HG03064 (cell line): ENCODE measurements around the gene LRRC10B.

Source experiments
- ATAC-seq: cut with Tn5 transposase; IDR thresholded peaks from one replicate; pipeline ENCODE4 v1.9.1; 2021; ENCODE audit warnings: low read depth; ENCODE audit not compliant: unreplicated experiment

Gene LRRC10B

DNA sequence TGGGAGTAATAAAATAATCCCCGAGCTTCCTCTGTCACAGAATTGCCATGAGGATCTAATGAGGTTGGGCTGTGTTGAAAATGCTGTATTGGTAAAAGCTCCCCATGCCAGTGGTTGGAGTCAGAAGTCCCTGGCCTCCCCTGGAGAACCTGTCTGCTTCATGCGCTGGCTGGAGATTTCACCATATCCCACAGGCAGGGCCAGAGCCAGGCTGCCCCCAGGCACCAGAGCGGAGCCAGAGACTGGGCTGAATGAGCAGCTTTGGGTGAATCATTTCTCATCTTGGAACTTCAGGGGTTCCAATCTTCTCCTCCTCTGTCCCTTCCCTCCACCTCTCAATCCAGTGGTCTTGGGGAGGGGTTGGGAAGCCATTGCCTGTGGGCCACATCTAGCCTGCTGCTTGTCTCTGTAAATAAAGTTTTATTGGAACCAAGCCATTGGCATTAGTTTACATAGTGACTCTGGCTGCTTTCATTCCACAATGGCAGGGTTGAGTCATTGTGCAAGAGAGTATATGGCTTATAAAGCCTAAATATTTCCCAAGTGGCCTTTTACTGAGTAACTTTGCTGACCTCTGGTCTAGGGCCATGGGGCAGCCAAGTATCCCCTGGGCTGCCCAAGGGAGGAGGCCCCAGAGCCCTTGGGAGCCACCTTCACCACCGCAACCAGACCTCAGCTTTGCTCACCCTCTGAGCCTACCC, 35.2 kb downstream of the LRRC10B start:
- no peak for ATAC-seq

DNA sequence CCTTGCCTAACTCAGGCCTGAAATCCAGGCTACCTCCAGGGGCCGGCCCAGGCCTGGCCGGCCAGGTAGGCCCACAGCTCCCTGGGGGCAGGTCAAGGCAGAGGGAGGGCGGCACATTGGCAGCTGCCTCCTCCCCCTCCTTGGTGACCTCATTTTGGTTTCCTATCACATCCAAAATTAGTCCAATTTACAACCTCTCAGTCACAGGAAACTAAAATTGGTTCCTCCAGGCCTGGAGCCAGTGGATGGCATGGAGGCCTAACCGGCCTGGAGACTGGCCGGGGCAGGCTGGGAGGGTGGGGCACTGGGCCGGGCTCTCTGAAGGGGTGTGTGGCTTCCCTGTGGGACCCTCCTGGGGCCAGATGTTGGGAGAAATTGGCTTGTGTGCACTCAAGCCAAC, 35.9 kb downstream of the LRRC10B start:
- ATAC-seq = no peak

DNA sequence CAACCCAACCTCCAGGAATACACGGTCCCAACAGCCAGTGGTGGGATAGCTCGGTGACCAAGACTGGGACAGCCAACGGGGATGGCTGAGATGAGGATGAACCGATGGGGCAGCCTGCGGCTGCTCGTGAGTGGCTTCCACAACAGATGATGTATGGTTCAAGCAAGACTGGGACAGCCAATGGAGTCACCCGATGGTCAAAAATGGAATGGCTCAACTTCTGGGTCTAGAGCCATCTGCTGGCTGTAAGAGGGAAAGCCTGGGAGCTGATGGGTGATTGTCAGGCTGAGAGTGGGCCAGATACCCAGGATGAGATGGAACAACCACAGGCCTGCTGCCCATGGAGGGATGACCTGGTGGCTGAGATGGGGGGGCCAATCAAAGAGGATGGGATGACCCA, 36.8 kb downstream of the LRRC10B start:
- no peak for ATAC-seq

DNA sequence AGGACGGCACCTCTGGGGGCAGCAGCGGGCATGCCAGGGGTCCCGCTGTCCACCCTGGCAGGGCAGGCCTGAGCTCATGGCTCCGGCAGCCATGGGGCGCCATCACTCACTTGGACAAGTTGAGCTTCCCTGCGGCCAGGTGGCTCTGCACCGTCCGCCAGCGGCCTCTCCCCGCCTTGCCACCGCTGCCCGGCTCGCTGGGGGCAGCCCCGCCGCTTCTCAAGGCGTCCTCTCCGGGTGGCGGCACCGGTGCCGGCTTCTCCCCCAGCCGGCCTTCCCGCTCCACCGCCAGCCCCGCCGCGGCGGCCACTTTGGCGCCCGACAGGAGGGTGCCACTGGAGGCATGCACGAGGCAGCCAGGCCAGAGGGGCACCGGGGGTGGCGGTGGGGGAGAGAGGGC, 37.4 kb downstream of the LRRC10B start:
- no peak for ATAC-seq

DNA sequence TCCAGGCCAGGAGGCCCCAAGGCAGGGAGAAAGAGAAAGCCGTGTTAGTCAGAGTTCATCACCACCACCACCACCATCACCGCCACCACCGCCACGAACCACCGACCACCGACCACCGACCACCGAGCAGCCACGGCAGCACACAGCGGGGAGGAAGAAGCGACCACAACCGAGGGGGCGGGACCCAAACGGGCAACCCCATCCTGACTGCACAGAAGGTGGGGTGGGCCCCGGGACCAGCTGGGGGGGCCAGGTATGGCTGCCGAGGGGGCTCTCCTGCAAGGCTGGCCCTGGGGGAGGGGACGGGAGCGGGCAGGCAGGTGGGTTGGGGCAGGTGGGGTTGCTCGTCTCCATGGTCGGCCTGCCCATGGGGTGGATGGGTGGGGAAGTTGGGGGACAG, 38.1 kb downstream of the LRRC10B start:
- ATAC-seq = no peak

DNA sequence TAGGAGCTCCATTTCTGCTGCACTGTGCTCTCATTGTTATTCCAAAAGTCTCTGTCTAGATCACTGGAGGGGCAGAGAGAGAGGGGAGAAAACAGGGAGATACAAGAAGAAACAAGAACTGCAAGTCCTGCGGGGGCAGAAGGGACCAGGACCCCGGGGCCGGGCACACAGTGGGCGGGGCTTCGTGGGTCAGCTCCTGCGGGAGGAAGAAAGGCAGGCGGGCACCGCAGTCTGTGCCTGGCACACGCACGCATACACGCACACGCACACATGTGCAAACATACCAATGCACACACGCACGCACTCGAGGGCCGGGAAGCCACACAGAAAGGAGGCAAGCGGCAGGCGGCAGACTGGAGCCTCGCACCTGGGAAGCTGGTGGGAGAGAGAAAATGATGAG, 38.7 kb downstream of the LRRC10B start:
- no peak for ATAC-seq

DNA sequence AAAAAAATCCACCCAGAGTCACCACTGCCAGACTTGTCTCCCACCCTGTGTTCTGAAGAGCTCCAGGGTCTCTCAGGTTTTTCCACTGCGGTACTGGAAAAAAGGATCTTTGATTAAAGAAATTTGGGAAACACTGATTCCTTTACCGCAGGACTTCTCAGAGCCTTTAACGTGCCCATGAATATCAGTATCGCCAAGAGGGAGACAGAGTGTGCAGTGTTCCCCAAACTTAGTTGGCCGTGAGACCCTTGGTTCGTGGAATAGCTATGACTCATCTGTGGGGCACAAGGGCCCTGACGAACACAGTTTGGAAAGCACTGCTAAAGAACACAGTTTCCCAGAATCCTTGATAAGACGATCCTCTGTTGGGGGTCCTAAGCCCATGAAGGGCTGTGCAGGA, 40.6 kb downstream of the LRRC10B start:
- ATAC-seq = no peak

DNA sequence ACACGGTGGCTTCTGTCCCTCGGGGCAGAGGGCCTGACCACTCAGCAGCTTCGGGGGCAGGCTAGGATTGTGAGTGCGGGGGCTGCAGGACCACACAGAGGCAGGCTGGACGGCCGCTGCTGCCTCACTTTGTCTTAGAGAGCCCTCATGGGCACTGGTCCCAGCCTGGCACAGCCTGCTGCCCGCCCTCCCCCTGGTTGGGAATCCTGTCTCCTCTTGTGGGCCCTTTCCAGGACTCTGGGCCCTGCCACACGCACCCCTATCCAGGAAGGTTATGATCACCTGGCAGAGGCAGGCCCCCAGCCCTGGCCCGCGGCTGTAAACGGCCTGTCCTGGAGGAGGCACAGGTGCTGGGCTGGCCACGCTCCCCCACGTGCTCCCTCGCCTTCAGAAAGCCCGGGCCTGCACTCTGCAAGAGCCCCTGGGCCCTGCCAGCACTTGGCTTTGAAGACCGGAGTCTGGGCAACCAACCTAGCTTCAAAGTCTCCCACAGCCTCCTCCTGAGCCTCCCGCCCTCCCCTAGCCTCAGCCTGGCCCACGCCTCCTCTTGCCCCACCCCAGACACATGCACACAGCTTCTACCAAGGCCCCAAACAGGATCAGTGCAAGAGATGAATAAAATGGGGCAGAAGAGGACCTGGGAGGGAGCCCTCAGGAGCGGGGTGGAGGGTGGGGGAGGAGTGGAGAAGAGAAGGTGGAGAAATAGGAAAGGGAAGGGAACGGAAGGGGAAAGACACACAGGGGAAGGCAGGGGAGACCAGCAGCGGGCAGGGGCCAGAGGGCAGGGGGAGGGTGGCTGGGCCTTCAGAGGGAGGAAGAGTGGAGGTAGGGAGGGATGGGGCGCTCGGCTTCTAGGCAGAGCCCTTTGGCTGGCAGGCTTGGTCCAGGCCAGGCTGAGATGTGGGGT, 41.4 kb downstream of the LRRC10B start:
- no peak for ATAC-seq

DNA sequence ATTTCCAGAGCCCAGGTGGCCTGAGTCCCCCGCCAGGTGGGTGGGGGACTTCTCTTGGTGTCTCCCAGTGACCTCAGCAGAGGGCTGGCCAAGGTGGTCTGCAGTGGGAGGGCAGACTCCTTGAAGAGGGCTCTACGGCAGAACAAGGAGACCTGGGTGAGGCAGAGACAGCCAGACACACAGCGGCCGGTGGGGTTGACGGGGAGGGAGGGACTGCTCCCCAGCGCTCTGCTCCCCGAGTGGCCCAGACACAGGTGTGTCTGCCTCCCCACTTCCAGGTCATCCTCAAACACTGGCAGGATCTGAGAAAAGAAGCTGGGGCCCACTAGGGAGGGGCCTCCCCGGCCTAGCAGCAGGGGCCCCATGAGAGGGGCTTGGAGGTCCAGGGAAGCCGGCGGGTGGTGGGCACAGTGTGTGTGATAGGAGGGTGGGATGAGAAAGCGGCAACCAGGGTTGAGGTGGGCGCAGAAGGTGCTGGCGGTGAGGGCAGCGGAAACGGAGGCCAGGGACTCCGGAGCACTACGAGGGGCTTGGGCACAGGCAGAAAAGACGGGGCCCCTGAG, 42.2 kb downstream of the LRRC10B start:
- no peak for ATAC-seq

DNA sequence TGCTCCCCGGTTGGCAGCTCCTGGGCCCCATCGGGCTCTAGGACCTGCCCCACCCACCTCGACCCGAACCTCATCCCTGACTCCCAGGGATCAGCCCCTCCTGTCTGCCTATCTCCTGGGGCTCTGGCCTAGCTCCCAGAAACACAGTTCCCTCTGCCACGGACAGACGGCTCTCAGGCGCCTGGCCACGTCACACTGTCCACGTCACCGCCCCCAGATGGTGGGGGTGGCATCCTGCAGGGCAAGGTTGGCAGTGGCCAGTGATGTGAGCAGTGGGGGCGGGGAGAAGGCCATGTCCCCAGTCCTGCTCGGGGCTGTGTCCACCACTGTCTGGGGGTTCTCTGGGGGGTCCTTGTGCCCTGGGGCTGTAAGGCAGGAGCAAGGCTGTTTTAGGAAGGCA, 43.1 kb downstream of the LRRC10B start:
- ATAC-seq = no peak

DNA sequence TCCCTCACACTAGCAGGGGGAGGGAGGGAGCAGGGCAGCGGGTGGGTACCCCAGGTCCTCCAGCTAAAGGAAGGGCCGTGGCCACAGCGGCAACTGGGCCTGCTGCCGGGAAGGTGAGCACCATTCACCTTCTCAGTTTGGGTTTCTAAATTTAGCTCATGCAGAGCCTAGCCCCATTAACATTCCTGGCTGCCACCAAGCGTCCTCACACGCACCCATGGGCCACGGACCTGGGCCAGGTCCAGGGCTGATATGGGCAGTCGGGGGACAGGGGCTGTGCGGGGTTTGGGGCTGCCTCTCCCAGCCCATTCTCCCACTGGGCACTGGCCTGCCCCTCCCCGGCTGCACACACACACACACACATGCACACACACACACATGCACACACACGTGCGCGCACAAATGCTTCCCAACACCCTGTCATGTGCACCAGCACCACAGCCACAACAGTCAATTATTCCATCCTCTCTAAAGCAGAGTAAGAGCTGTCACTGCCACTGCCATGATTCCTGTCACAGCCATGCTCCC, 43.6 kb downstream of the LRRC10B start:
- ATAC-seq = no peak

DNA sequence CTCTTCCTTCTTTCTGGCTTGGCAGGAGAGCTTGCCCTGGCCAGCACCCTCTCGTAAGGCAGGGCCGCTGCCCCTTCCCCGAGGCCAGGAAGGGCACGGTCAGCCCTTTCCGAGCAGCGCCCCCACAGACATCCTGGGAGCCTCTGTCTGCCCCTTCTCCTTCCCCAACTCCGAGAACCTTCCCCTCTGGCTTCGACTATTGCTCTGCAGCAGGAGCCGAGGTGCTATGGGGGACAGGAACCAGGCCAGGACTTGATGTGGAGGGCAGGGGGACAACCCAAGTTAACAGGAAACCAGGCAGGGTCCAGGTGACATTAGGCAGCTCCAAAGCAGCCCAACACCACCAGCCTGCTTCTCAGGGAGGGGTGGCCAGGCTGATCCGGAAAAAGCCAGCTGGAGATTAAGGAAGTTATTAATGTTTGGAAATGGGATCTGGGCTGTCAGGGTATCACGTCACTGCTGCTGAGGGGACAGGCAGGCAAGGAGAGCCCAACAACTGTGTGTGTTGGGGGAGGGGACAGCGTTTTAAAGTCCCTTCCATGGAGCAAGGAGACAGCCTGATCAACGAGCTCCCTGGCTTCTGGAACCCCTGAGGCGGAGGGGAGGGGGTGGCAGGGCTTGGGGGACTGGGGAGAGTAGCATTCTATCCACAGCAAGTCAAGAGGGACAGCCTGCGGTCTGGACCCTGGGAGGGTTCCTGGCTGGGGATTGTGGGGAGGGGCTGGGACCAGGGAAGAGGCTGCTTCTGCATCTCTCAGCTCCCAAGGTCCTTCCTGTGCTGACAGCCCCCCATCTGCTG, 45.0 kb downstream of the LRRC10B start:
- no peak for ATAC-seq

DNA sequence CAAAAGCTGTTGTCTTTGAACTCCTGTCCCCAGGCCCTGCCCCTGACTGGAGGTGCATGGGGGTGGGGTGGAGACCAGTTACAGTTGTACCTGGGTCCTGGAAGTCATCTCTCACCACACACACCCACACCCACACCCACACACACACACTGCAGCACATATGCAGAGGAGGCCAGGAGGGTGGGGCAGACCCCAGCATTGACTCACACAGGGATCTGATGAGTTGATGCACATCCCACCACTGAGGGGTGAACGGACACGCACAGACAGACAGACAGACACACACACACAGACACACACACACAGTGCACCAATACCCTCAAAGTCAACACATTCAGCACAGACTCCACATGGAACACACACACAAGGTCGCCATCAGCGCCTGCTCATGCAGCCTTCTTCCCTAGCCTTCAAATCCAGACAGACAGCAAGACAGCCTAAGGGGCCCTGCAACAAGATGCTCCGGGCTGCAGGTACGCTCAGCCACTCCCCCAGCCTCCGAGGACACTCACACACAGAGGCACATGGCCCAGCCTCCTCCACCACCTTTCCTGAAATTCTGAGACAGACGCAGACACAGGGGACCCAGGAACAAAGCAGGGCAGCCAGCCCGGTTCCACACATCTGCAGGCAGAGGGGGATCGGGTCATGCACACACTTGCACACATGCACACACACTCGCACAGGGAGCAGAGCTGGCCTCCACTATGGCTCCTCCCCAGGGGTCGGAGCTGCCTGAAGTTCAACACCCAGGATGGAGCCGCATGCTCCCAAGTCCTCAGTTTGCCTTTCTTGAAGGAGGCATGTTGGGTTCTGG, 45.8 kb downstream of the LRRC10B start:
- ATAC-seq = no peak

DNA sequence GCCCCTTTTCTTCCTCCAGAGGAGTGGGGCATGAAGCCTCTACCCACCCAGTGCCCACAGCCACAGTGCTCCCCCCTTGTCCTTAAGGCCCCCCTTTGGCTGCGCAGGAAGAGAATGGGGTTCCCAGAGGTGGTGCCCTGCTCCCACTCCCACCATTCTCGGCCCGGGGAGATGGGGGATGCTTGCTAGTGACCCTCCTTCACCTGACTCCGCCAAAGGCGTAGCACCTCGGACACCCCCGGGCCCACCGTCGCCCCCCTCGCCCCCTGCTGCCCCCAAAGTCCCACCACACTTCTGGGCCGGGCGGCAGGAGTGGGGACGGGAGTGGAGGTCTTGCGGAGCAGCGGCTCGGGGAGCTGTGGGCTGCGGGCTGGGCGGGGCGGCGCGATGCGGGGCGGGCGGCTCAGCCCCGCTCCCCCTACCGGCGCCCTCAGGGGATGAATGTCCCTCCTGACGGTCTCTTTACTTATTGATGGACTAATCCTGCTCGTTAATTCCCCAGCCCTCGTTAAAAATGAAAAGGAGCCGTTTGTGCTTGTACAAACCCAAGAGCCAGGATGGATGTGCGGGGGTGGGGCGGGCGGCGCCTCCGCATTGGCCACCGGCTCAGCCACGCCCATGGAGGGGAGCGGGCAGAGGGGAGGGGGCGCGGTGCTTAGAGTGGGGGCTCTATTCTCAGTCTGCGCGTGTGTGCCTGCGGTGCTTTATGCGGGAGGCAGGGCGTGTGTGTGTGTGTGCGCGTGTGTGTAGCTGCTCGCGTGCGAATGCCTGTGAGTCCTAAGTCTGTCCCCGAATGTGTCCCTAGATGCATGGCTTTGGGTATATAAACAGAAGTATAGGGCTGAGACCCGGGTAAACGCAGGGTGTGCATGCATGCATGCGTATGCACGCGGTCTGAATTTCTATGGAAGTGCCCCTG, 46.8 kb downstream of the LRRC10B start:
- ATAC-seq = no peak

DNA sequence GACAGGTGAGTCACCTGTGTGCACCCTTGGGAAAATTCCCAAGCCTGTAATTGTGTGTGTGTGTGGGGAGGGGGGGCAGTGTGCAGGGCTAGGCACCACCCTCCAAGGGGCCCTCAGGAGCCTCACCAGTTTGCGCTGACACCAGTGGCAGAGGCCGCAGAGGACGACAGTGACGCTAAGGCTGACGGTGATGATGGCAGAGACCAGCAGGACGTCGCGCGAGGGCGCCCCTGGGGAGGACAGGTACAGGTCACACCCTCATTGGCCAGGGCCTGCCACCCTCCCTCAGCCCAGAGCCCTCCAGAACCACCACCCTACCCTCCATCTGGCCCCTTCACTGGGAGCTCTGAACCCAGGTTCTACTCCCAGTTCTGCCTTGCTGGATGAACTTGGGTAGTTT, 47.4 kb downstream of the LRRC10B start:
- ATAC-seq = no peak

DNA sequence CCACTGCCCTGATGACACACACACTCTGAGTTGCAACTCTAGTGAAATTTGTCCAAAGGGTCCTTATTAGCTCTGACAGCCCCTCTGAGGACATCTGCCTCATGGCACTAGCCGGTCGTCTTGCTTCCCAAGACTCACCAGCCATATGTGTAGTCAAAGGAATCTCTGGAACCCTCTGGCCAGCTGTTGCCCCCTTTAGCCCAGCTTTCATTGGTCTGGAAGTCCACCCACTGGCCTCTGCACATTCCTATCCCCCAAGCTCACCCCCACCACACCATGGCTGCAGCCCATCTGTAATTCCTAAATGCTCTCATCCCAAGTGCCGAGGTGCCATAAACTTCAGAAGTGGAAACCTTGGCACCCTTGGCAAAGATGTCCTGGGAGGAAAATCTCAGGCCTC, 48.1 kb downstream of the LRRC10B start:
- ATAC-seq = no peak
